Hepatocyte (in vitro differentiated cells): ENCODE measurements around the gene DNAJC1. TPM values are rescaled to one million over a fixed set of nuclear protein-coding genes. Genes with fewer than 3 reads are reported as not detected.

ENCODE experiments used
- DNase-seq: peaks from one replicate; pipeline ENCODE4 v3.0.0-alpha.2; 2016; ENCODE audit warnings: low spot score
- H2AFZ ChIP-seq: fragments of 200-600 bp; sonication (generic); 2 replicates; pipeline ENCODE4 v1.6.0; 2016; ENCODE audit warnings: antibody characterized with exemption, mild to moderate bottlenecking
- H3K27ac ChIP-seq: fragments of 200-600 bp; sonication (generic); 2 replicates; pipeline ENCODE4 v1.5.1; 2016; ENCODE audit warnings: mild to moderate bottlenecking
- H3K27me3 ChIP-seq: fragments of 200-600 bp; sonication (generic); 2 replicates; pipeline ENCODE4 v1.6.1; 2016
- H3K36me3 ChIP-seq: fragments of 200-600 bp; sonication (generic); replicated peaks from 2 replicates; pipeline ENCODE4 v1.5.1; 2016; ENCODE audit warnings: low read depth; ENCODE audit not compliant: insufficient read depth
- H3K4me1 ChIP-seq: fragments of 200-600 bp; sonication (generic); 2 replicates; pipeline ENCODE4 v1.5.1; 2016; ENCODE audit warnings: mild to moderate bottlenecking, moderate library complexity; ENCODE audit not compliant: insufficient read depth
- H3K4me2 ChIP-seq: fragments of 200-600 bp; sonication (generic); 2 replicates; pipeline ENCODE4 v1.6.0; 2016
- H3K4me3 ChIP-seq: fragments of 200-600 bp; sonication (generic); 2 replicates; pipeline ENCODE4 v1.5.1; 2016; ENCODE audit warnings: mild to moderate bottlenecking
- H3K79me2 ChIP-seq: fragments of 200-600 bp; sonication (generic); 2 replicates; pipeline ENCODE4 v1.6.0; 2017; ENCODE audit warnings: mild to moderate bottlenecking
- H3K9me2 ChIP-seq: fragments of 200-600 bp; sonication (generic); replicated peaks from 2 replicates; pipeline ENCODE4 v1.6.0; 2017; ENCODE audit warnings: mild to moderate bottlenecking; ENCODE audit not compliant: insufficient read depth
- H3K9me3 ChIP-seq: fragments of 200-600 bp; sonication (generic); 2 replicates; pipeline ENCODE4 v1.5.1; 2016; ENCODE audit warnings: low read depth, mild to moderate bottlenecking
- H4K20me1 ChIP-seq: fragments of 200-600 bp; sonication (generic); 2 replicates; pipeline ENCODE4 v1.6.0; 2016; ENCODE audit warnings: mild to moderate bottlenecking; ENCODE audit not compliant: insufficient read depth, poor library complexity, severe bottlenecking
- EZH2 ChIP-seq: fragments of 200-600 bp; sonication (generic); IDR thresholded peaks from 2 replicates; pipeline ENCODE4 v1.6.1; 2016; ENCODE audit warnings: antibody characterized with exemption, mild to moderate bottlenecking, borderline replicate concordance
- EZH2phosphoT487 ChIP-seq: fragments of 200-600 bp; sonication (generic); IDR thresholded peaks from one replicate; pipeline ENCODE4 v1.6.1; 2018; ENCODE audit warnings: antibody characterized with exemption, mild to moderate bottlenecking, low read depth, moderate library complexity; ENCODE audit not compliant: unreplicated experiment, severe bottlenecking
- WGBS: methylation state at CpG from one replicate; pipeline ENCODE4 v1.1.6; 2016; ENCODE audit warnings: low lambda C conversion rate; ENCODE audit errors: missing lambda C conversion rate; 5-methylcytosine and 5-hydroxymethylcytosine counted together
- polyA plus RNA-seq: library from polyadenylated mRNA; unstranded; fragments of >200 nt; fragmentation: Nextera tagmentation; extraction: Ambion mirVana; gene quantifications from 2 replicates; pipeline ENCODE4 v1.2.1, GENCODE V29; 2016
- total RNA-seq: library from RNA; depleted of rRNA; stranded (reverse); fragments of >200 nt; gene quantifications from 2 replicates; pipeline ENCODE4 v1.2.3, GENCODE V29; 2014
- TF ChIP-seq, protein P1 (sequence below): fragments of 200-600 bp; sonication (generic); IDR thresholded peaks from 2 replicates; pipeline ENCODE4 v1.5.1; 2016; ENCODE audit warnings: antibody characterized with exemption, mild to moderate bottlenecking; ENCODE audit not compliant: poor library complexity

The DNAJC1 gene, protein sequence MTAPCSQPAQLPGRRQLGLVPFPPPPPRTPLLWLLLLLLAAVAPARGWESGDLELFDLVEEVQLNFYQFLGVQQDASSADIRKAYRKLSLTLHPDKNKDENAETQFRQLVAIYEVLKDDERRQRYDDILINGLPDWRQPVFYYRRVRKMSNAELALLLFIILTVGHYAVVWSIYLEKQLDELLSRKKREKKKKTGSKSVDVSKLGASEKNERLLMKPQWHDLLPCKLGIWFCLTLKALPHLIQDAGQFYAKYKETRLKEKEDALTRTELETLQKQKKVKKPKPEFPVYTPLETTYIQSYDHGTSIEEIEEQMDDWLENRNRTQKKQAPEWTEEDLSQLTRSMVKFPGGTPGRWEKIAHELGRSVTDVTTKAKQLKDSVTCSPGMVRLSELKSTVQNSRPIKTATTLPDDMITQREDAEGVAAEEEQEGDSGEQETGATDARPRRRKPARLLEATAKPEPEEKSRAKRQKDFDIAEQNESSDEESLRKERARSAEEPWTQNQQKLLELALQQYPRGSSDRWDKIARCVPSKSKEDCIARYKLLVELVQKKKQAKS
- total RNA-seq, result 62.5 and 64.6 TPM in 2 replicates
- 91.7 and 117 TPM in 2 replicates for polyA plus RNA-seq

DNA sequence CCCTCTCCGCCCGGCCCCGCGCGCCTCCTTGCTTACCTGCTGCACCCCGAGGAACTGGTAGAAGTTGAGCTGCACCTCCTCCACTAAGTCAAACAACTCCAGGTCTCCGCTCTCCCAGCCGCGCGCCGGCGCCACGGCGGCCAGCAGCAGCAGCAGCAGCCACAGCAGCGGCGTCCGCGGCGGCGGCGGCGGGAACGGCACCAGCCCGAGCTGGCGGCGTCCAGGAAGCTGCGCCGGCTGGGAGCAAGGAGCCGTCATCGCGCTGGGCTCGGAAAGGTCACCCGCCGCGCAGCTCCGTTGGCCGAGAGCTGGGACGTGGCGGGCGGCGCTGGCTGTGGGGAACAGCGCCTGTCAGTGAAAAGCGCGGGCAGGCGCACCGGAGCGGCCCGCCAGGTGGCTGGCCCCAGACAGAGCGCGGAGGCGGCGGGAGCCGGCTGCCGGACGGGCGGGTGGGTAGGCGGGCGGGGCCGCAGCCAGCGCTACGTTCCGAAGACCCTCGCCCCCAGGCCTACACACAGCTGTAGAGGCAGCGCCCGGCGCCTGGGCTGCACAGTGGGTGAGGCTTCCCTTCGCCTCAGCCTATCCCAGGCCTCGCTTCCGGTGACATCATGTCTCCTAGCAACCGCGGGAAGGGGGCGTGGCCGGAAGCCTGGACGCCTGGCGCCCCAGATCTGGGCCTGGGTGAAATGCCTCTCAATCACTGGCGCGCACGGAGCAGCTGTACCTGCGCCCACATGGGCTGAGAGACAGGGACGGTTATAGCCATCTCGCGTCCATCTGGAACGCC is at the start of gene DNAJC1:
DNAJC1 (minus strand) TSS at position 554 of the 787 bp plus-strand sequence; CDS start at position 258, 296 bp downstream.
- no peaks in the 10 kb centered on the region for H3K36me3 ChIP-seq
- peak within 1 kb of the TSS; percentile 89 for H2AFZ ChIP-seq
- H3K9me2 ChIP-seq, result no peaks in the 10 kb centered on the region
- peaks cover 38% of the 10 kb centered on the region for H3K79me2 ChIP-seq
- H3K9me3 ChIP-seq, result no peaks in the 10 kb centered on the region
- H3K4me2 ChIP-seq, result peak within 1 kb of the TSS; percentile 83
- H3K4me3 ChIP-seq, result peak within 1 kb of the TSS; percentile 54
- H3K27me3 ChIP-seq, result no peaks in the 10 kb centered on the region
- H3K27ac ChIP-seq, result peak within 1 kb of the TSS; percentile 92
- TF ChIP-seq EZH2phosphoT487 (no peak), EZH2 (no peak)
- TF ChIP-seq, protein P1, sequence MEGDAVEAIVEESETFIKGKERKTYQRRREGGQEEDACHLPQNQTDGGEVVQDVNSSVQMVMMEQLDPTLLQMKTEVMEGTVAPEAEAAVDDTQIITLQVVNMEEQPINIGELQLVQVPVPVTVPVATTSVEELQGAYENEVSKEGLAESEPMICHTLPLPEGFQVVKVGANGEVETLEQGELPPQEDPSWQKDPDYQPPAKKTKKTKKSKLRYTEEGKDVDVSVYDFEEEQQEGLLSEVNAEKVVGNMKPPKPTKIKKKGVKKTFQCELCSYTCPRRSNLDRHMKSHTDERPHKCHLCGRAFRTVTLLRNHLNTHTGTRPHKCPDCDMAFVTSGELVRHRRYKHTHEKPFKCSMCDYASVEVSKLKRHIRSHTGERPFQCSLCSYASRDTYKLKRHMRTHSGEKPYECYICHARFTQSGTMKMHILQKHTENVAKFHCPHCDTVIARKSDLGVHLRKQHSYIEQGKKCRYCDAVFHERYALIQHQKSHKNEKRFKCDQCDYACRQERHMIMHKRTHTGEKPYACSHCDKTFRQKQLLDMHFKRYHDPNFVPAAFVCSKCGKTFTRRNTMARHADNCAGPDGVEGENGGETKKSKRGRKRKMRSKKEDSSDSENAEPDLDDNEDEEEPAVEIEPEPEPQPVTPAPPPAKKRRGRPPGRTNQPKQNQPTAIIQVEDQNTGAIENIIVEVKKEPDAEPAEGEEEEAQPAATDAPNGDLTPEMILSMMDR, result no peak
- H4K20me1 ChIP-seq, result peaks cover 7% of the 10 kb centered on the region
- DNase-seq, result peak; percentile 98
- peaks cover 16% of the 10 kb centered on the region for H3K4me1 ChIP-seq
- WGBS, result 1% methylated on average over 79 of the region's 83 CpGs

DNA sequence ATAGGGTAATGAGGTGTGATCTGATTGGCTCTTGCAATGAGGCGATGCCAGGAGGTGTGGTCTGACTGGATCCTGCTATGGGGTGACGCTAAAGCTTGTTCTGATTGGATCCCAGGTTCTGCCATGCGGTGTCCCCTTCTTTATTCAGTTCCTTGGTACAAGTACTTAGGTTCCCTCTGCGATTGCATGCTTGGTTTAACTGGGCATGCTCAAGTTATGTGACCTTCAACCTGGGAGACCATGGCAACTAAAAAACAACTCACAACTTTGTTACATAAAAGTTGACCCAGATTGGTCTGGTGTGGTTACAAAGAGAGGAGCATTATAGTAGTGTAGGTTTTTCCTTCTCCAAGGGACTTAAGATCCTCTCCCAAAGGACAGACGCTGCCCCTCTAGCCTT is 49.5 kb upstream of the DNAJC1 start:
- no peak overlapping the region for H3K4me3 ChIP-seq
- H3K4me1 ChIP-seq, result no peaks in the 10 kb centered on the region
- H3K36me3 ChIP-seq, result no peaks in the 10 kb centered on the region
- no peak for TF ChIP-seq EZH2phosphoT487
- TF ChIP-seq EZH2, result no peak
- TF ChIP-seq, protein P1, result no peak
- H2AFZ ChIP-seq, result no peak overlapping the region
- no peaks in the 10 kb centered on the region for H3K9me2 ChIP-seq
- H4K20me1 ChIP-seq, result no peaks in the 10 kb centered on the region
- no peak overlapping the region for H3K27ac ChIP-seq
- no peaks in the 10 kb centered on the region for H3K9me3 ChIP-seq
- 98% methylated on average over 5 of the region's 5 CpGs for WGBS
- no peaks in the 10 kb centered on the region for H3K27me3 ChIP-seq
- no peak for DNase-seq
- H3K4me2 ChIP-seq, result no peak overlapping the region
- H3K79me2 ChIP-seq, result no peaks in the 10 kb centered on the region

DNA sequence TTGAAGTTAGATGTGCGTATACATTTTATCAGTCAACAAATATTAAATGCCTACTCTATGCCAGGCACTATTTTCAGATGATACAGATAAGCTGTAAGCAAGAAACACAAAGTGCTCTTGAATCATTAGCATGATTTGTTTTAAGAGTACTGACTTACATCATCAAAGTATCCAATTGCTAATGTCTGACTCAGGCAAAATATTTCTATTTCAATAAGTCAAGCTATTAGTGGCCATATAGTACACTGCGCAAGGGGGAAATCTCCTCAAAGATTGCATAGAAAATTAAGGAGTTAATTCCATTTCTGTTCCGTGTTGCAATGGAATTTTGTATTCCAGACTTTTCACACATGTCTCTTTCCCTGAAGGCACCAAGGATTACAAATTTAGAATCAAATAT is 46.1 kb upstream of the DNAJC1 start:
- H3K4me2 ChIP-seq, result no peak overlapping the region
- no peaks in the 10 kb centered on the region for H3K4me1 ChIP-seq
- H3K27me3 ChIP-seq, result no peaks in the 10 kb centered on the region
- H3K9me3 ChIP-seq, result no peaks in the 10 kb centered on the region
- H3K27ac ChIP-seq, result no peak overlapping the region
- no peaks in the 10 kb centered on the region for H3K36me3 ChIP-seq
- no peaks in the 10 kb centered on the region for H4K20me1 ChIP-seq
- no peaks in the 10 kb centered on the region for H3K79me2 ChIP-seq
- WGBS, result 82% methylated on average over 3 of the region's 3 CpGs
- no peaks in the 10 kb centered on the region for H3K9me2 ChIP-seq
- no peak overlapping the region for H2AFZ ChIP-seq
- TF ChIP-seq EZH2phosphoT487 (no peak), EZH2 (no peak)
- TF ChIP-seq, protein P1, result no peak
- H3K4me3 ChIP-seq, result no peak overlapping the region
- DNase-seq, result no peak
